Measurements from ENCODE around the gene ISCU. TPM values are rescaled to one million over a fixed set of nuclear protein-coding genes. Genes with fewer than 3 reads are reported as not detected.
A peak's percentile ranks its signal among the peaks of the same experiment; 100 is the strongest.
"Not testable (repeated sequence)": the region's sequence is repeated elsewhere in the genome, so short reads cannot be mapped to it uniquely, and the experiment has no call there.

The ISCU gene
- total RNA-seq, 1 experiment from 2014 or later = 157 TPM

DNA sequence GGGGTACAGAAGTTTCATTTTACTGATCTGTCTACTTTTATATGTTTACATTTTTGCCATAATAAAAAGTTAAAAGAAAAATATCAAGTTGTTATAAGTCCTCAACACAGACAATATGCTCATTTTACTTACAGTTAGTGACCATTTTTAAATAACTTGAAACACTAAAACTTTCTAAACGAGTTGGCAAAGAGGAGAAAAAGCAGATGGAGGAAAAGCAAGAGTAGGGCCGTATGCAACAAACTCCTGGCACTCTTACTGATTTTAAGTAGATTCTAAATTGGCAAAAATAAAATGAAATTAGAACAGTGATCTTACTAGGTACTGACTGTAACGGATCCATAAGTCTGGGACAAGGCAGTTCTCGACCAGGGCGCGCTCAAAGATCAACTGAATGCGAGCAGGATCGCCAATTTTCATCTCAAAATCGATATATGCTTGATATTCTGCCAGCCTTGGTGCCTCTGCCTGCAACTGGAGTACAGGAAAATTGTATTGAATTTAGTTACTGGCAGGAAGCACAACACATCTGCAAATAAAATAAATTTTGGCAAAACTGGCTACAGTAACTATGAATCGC is 23.7 kb upstream of the ISCU start:
- no peak for DNase-seq (ENCODE audit: low spot score)
- in situ Hi-C loops (cut with HindIII; ENCODE audit: low sequenced_read_pairs) = no loop called here

GRCh38 chr12:108542320-108542719 is 20.1 kb upstream of the ISCU start:
- in situ Hi-C loops (cut with HindIII; ENCODE audit: low sequenced_read_pairs) = no loop called here
- DNase-seq (ENCODE audit: low spot score) = no peak

DNA sequence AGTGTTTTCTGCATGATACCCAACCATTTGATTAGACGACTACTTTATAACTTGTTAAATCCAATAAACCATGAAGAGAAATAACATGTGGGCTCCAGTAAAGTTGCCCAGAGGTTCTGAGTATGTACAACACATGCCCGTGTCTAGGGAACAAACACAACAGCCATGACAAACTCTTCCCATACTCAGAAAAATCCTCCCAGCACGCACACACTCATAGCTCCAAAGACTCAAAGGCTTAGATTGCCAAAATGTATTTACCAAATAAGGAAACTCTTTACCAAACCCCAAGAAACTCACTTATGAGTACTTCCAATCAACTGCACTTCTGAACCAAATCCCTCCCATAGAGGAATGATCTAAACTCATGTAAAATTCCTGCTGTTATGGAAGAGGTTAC is 18.7 kb upstream of the ISCU start:
- DNase-seq (ENCODE audit: low spot score) = no peak
- in situ Hi-C loops (cut with HindIII; ENCODE audit: low sequenced_read_pairs) = no loop called here

DNA sequence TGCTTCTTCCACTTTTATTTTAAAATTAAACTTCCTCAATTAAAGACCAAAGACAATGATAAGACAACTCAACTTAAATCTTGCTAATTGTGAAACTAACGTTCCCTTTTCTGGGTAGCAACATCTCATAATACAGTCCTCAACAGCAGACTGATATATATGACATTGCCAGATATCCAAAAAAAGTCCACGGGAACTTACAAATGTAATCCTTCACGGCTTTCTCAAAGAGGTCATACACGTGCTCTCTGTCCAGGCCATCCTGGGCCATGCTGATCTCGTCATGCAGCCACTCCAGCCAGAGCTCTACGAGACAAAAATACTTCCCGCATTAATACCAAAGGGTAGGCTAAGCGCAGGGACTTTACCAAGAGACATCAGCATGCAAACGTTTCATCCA is 14.7 kb upstream of the ISCU start:
- in situ Hi-C loops (cut with HindIII; ENCODE audit: low sequenced_read_pairs) = no loop called here

GRCh38 chr12:108548954-108549521 is 13.4 kb upstream of the ISCU start:
- no peak for DNase-seq (ENCODE audit: low spot score)
- in situ Hi-C loops (cut with HindIII; ENCODE audit: low sequenced_read_pairs) = no loop called here

More for the DNA sequence above, 14.7 kb upstream of the ISCU start:
- no peak for DNase-seq (ENCODE audit: low spot score)

- DNase-seq (ENCODE audit: low spot score) = no peak
- in situ Hi-C loops (cut with HindIII; ENCODE audit: low sequenced_read_pairs) = no loop called here
These were observed 10.9 kb upstream of the ISCU start for GRCh38 chr12:108551535-108551934.

GRCh38 chr12:108553799-108554198 is 8.6 kb upstream of the ISCU start:
- DNase-seq (ENCODE audit: low spot score) = no peak
- in situ Hi-C loops (cut with HindIII; ENCODE audit: low sequenced_read_pairs) = no loop called here

DNA sequence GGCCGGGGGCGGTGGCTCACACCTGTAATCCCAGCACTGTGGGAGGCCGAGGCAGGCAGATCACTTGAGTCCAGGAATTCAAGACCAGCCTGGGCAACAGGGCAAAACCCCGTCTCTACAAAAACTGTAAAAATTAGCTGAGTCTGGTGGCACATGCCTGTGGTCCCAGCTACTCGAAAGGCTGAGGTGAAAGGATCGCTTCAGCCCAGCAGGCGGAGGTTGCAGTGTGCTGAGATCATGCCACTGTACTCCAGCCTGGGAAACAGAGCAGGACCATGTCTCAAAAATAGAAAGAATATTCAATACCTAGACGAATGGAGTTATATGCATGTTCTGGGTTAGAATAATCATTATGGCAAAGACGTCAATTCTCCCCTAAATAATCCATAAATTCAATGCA is 7.0 kb upstream of the ISCU start:
- in situ Hi-C loops (cut with HindIII; ENCODE audit: low sequenced_read_pairs); DNase-seq (ENCODE audit: low spot score): not testable (repeated sequence)

DNA sequence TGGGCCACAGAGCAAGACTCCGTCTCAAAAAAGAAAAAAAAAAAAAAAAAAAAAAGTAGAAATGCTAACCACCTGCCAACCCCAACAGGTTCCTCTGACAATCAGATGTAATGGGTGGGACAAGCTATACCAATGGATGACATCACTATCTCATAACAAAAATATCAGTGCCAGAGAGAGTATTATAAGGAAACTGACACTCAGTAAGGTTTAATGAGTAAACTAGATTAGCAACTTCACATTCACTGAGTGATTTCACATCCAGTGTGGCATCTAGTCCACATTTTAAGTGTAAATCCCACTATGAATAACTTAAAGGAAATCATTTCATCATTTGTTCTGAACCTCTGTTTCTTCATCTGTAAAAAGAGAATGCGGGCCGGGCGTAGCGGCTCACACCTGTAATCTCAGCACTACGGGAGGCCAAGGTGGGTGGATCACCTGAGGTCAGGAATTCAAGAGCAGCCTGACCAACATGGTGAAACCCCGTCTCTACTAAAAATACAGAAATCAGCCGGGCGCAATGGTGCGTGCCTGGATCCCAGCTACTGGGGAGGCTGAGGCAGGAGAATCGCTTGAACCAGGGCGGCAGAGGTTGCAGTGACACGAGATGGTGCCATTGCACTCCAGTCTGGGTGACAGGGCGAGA is 3.3 kb upstream of the ISCU start:
- DNase-seq (ENCODE audit: low spot score) = no peak
- in situ Hi-C loops (cut with HindIII; ENCODE audit: low sequenced_read_pairs) = no loop called here

- in situ Hi-C loops (cut with HindIII; ENCODE audit: low sequenced_read_pairs) = no loop called here
- DNase-seq (ENCODE audit: low spot score) = no peak
These were observed 2.6 kb upstream of the ISCU start for GRCh38 chr12:108559748-108560147.

GRCh38 chr12:108560321-108560721 is 2.1 kb upstream of the ISCU start:
- in situ Hi-C loops (cut with HindIII; ENCODE audit: low sequenced_read_pairs) = no loop called here
- DNase-seq (ENCODE audit: low spot score) = no peak

DNA sequence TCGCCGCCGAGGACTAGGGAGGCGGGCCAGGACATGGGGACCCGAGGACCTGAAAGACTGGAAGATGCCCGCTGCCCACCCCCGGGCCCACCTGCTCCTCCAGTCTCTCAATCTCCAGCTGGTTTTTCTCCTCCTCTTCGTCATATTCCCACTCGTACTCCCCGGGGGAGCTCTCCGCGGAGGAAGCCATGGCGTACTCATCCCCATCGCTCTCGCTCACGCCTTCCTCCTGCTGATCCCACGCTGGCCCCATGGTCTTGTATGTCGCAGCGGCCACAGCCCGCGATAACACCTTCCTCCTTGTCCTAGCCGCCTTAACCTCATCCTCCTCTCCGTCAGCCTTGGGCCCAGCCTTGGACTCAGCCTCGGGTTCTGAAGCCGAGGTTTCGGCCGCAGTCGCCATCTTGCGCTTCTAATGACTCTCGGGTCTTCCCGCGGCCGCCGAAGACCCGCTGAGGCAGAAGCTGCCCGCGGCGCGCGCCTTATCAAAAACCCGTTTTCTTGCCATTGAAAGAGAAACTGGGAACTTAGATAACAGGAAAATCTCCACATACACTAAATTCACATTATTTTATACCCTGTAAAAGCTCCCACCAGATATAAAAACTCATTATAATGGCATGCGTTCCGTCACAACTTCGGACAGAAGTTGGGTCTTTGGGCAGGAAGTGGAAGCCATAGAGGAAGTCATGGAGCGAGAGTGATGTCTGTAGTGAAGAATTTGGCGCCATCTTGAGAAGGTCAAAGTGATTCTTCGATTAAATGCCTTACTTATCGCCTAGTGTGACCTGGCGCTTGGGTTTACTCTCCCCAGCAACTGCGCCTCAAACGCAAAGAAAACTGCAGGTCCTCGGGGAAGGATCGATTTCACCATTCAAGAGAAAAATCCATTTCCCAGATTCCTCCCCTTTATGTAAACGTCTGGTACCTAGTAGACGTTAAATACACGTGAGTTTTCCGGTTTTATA is 1.4 kb upstream of the ISCU start, which contains the start of gene SART3:
Gene SART3, minus strand, starts transcription at position 422 of the 968 bp plus-strand sequence. Its CDS starts 19 bp downstream, at position 403.
- DNase-seq (ENCODE audit: low spot score) = peak; percentile 95
- in situ Hi-C loops (cut with HindIII; ENCODE audit: low sequenced_read_pairs) = no loop called here

DNA sequence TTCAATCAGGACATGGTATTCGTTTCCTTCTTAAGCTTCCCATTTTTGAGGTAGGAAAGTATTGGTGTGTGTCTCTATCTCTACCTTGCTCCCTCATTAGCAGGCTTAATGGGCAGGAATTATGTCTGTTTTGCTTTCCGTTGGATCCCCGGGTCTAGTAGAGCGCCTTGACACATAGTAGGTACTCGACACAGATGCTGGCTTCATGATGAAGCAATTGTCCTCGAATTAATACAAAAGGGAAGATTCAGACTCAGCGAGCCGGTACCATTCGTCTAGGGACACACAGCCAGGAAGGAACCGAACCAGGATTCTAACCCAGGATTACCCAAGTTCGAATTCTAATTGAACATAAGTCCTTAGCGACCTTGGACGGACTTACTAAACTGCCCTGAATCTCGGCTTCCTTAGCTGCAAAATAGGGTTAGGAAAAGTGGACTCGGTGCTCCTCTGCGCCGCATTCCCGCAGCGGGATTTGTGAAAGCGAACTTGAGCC is 496 bp upstream of the ISCU start:
- DNase-seq (ENCODE audit: low spot score) = no peak
- in situ Hi-C loops (cut with HindIII; ENCODE audit: low sequenced_read_pairs) = no loop called here

GRCh38 chr12:108563136-108563803 is 874 bp downstream of the ISCU start:
- in situ Hi-C loops (cut with HindIII; ENCODE audit: low sequenced_read_pairs) = no loop called here
- peak; percentile 82 for DNase-seq (ENCODE audit: low spot score)

- in situ Hi-C loops (cut with HindIII; ENCODE audit: low sequenced_read_pairs) = no loop called here
These were observed 1.4 kb downstream of the ISCU start for GRCh38 chr12:108563804-108564151.

DNA sequence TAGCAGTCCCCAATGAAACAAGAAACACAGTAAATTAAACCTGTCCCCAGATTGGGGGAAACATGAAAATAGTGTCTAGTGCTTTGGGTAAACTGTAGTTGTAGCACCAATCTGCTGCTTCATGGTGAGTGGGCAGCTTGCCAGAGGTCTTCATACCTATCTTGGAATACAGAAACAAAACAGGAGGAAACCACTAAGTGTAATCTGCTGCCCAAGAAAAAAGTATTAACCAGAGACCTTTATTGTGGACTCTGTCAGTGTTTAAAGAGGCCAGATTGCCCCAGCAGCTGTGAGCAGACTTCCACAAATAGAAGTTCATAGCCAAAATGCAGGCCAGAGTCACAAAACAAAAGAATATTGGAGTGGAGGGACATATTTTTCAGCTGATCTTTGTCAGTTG is 2.3 kb downstream of the ISCU start:
- DNase-seq (ENCODE audit: low spot score) = no peak
- in situ Hi-C loops (cut with HindIII; ENCODE audit: low sequenced_read_pairs) = no loop called here

More at GRCh38 chr12:108563804-108564151, 1.4 kb downstream of the ISCU start:
- DNase-seq (ENCODE audit: low spot score) = no peak

DNA sequence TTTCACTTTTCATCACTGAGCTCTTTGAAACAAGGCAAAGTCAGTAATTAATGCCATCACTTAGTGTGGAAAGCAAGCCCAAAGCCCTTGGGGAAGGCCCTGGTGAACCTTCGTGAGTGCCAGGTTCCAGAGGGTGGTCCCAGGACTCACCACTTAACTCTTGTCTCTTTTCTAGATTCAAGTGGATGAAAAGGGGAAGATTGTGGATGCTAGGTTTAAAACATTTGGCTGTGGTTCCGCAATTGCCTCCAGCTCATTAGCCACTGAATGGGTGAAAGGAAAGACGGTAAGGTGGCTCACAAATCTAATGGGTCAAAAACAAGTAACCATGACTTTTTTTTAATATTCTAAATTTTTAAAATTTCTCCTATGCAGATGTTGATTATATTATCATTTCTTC is 2.8 kb downstream of the ISCU start:
- no peak for DNase-seq (ENCODE audit: low spot score)
- in situ Hi-C loops (cut with HindIII; ENCODE audit: low sequenced_read_pairs) = no loop called here

DNA sequence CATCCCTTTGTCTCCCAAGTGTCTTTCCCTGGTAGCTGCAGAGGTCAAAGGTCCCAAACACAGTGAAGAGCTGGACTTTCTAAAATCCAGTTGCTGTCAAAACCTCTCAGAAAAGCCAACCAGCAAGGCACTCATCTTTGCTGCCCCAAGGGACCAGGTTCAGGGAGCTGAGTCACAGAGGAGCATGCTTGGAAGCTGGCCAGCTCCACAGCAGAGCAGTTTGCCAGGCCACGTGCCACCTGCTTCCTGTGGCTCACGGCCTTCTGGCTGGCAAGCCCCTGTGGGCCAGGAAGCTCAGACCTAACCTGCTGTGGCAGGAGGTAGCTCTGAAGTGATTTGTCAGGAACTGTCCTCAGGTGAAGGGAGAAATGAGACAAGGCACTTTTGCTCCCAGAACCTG is 3.6 kb downstream of the ISCU start:
- DNase-seq (ENCODE audit: low spot score) = peak; percentile 47
- in situ Hi-C loops (cut with HindIII; ENCODE audit: low sequenced_read_pairs) = no loop called here

DNA sequence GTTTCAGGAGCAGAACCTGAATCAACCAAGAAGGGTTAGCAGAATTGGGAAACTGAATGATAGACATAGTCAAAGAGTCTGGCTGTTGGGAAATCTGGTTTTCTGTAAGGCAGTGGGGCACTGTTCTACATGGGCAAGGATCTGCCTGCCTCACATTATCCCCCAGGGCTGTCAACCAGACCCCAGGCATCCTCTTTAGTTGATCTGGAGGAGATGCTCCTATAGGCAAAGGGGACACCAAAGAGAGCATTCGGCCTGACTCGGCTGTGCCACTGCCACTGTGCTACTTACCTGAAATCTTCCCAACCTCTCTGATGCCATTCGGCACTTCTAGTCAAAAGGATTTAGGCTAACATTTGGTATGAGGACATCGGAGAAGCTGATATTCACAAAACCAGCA is 4.1 kb downstream of the ISCU start:
- no peak for DNase-seq (ENCODE audit: low spot score)
- in situ Hi-C loops (cut with HindIII; ENCODE audit: low sequenced_read_pairs) = no loop called here
